DND-41 (cell line): ENCODE data around the gene MYLK.

ENCODE experiments used
- EZH2 ChIP-seq: IDR thresholded peaks from 3 replicates; pipeline ENCODE4 v1.6.1; 2012; ENCODE audit warnings: borderline replicate concordance, low read depth, mild to moderate bottlenecking, moderate library complexity, low read length, inconsistent platforms; ENCODE audit not compliant: severe bottlenecking
- TF ChIP-seq, protein P1 (sequence below): IDR thresholded peaks from 2 replicates; pipeline ENCODE4 v1.5.1; 2012; ENCODE audit warnings: borderline replicate concordance, low read length, moderate library complexity, mild to moderate bottlenecking; ENCODE audit not compliant: poor library complexity, severe bottlenecking; ENCODE audit errors: extremely low read depth

GRCh38 chr3:123621186-123621849 lies 262.8 kb downstream of the MYLK start:
- no peak for TF ChIP-seq EZH2
- TF ChIP-seq, protein P1, sequence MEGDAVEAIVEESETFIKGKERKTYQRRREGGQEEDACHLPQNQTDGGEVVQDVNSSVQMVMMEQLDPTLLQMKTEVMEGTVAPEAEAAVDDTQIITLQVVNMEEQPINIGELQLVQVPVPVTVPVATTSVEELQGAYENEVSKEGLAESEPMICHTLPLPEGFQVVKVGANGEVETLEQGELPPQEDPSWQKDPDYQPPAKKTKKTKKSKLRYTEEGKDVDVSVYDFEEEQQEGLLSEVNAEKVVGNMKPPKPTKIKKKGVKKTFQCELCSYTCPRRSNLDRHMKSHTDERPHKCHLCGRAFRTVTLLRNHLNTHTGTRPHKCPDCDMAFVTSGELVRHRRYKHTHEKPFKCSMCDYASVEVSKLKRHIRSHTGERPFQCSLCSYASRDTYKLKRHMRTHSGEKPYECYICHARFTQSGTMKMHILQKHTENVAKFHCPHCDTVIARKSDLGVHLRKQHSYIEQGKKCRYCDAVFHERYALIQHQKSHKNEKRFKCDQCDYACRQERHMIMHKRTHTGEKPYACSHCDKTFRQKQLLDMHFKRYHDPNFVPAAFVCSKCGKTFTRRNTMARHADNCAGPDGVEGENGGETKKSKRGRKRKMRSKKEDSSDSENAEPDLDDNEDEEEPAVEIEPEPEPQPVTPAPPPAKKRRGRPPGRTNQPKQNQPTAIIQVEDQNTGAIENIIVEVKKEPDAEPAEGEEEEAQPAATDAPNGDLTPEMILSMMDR = no peak
